CD4-positive, alpha-beta T cell (primary cell): ENCODE data around the gene WDR54. TPM values are rescaled to one million over a fixed set of nuclear protein-coding genes. Genes with fewer than 3 reads are reported as not detected.

Experiments
- ATAC-seq: fragments of 200-7000 bp; cut with Tn5 transposase; one replicate; pipeline ENCODE4 v1.10.0; 2022; ENCODE audit warnings: mild to moderate bottlenecking; ENCODE audit not compliant: poor library complexity
- CTCF ChIA-PET: fragments of 350-600 bp; sonication (Branson Sonifier 250); formaldehyde crosslinking; loops from one replicate; lab custom pipeline; 2021; ENCODE audit warnings: antibody characterized with exemption, inconsistent platforms; lab: Charles Lee
- POLR2A ChIA-PET: fragments of 350-600 bp; sonication (Branson Sonifier 250); formaldehyde crosslinking; loops from one replicate; lab custom pipeline; 2021; ENCODE audit warnings: antibody characterized with exemption, inconsistent platforms; lab: Charles Lee
- DNase-seq, 14 experiments: peaks; one replicate each; pipeline ENCODE4 v3.0.0-alpha.2; 2013 to 2020; ENCODE audit warnings: mixed read lengths in 2 of 14
- H3K27ac ChIP-seq, 2 donors: one replicate each; pipeline versions ENCODE4 v1.5.1 to v1.7.0; 2013; ENCODE audit warnings: low read length in 2 of 2, low read depth in 1 of 2, mild to moderate bottlenecking in 1 of 2
- H3K27me3 ChIP-seq, 2 experiments: 1 replicate in 1 of 2; 2 replicates in 1 of 2; pipeline versions ENCODE4 v1.6.1 to v1.7.0; 2013; ENCODE audit warnings: low read length in 2 of 2, control low read depth in 1 of 2, mild to moderate bottlenecking in 1 of 2, moderate library complexity in 1 of 2; ENCODE audit not compliant: insufficient read depth in 2 of 2, control insufficient read depth in 1 of 2
- H3K36me3 ChIP-seq: one replicate; pipeline ENCODE4 v1.6.1; 2013; ENCODE audit warnings: low read length, control low read depth; ENCODE audit not compliant: insufficient read depth
- H3K4me1 ChIP-seq: one replicate; pipeline ENCODE4 v1.6.1; 2013; ENCODE audit warnings: low read length, control low read depth; ENCODE audit not compliant: insufficient read depth
- H3K4me3 ChIP-seq: one replicate; pipeline ENCODE4 v1.5.1; 2013; ENCODE audit warnings: mild to moderate bottlenecking, low read length, moderate library complexity
- H3K9me3 ChIP-seq, 2 experiments: 1 replicate in 1 of 2; 2 replicates in 1 of 2; pipeline versions ENCODE4 v1.6.1 to v1.7.0; 2013; ENCODE audit warnings: low read length in 2 of 2, mild to moderate bottlenecking in 2 of 2, control low read depth in 1 of 2, moderate library complexity in 1 of 2; ENCODE audit not compliant: control insufficient read depth in 1 of 2, insufficient read depth in 1 of 2
- H3K27ac Mint-ChIP-seq: one replicate; pipeline ENCODE4 v1.8.0; 2020; ENCODE audit warnings: mixed read lengths
- H3K27me3 Mint-ChIP-seq: one replicate; pipeline ENCODE4 v1.8.0; 2021; ENCODE audit warnings: mixed read lengths
- H3K36me3 Mint-ChIP-seq: one replicate; pipeline ENCODE4 v1.8.0; 2021; ENCODE audit warnings: low read depth, mixed read lengths
- H3K4me1 Mint-ChIP-seq: one replicate; pipeline ENCODE4 v1.8.0; 2021; ENCODE audit warnings: low read depth, mixed read lengths
- H3K4me3 Mint-ChIP-seq: one replicate; pipeline ENCODE4 v1.8.0; 2020; ENCODE audit warnings: mild to moderate bottlenecking, mixed read lengths
- H3K9me3 Mint-ChIP-seq: one replicate; pipeline ENCODE4 v1.8.0; 2020; ENCODE audit warnings: mixed read lengths
- intact Hi-C, 2 experiments: fragments of 100-400 bp; cut with DNase I in 1 of 2; cut with micrococcal nuclease in 1 of 2; formaldehyde crosslinking; loops; one replicate each; pipeline versions ENCODE4 v1.15.1 to v1.9.0; 2023 to 2025; cut with DNase I, micrococcal nuclease
- total RNA-seq, 174 experiments: library from RNA in 2 of 174; stranded (reverse) in 2 of 174; gene quantifications; one replicate each; pipeline ENCODE4 v1.2.3 and lab custom pipeline; 2021 to 2026
- TF ChIP-seq, protein P1 (sequence below): fragments of 200-600 bp; IDR thresholded peaks from one replicate; pipeline ENCODE4 v1.8.0; 2022; ENCODE audit warnings: antibody characterized with exemption, mild to moderate bottlenecking

Gene WDR54
- total RNA-seq, 2 experiments from 2014 or later, result 21.7 to 25.1 TPM

- no peaks in the 10 kb centered on the region for H3K4me1 Mint-ChIP-seq
- DNase-seq (no peak), ATAC-seq (no peak)
- H3K4me1 ChIP-seq, result no peaks in the 10 kb centered on the region
- ChIA-PET POLR2A (interaction anchor here (0.8 to 1.3 kb wide), 2 partner anchors 30 to 53 kb away, joined by 3 read pairs; partner anchors contain the start of gene WBP1), CTCF (no interaction called here)
- H3K27ac ChIP-seq, result no peak overlapping the region
- peaks cover 11% of the 10 kb centered on the region for H3K36me3 ChIP-seq
- no peak overlapping the region for H3K4me3 ChIP-seq
- no peaks in the 10 kb centered on the region for H3K27me3 Mint-ChIP-seq
- H3K4me3 Mint-ChIP-seq, result no peak overlapping the region
- H3K9me3 ChIP-seq, result no peaks in the 10 kb centered on the region
- H3K36me3 Mint-ChIP-seq, result peaks cover 11% of the 10 kb centered on the region
- H3K27ac Mint-ChIP-seq, result no peak overlapping the region
- no peaks in the 10 kb centered on the region for H3K27me3 ChIP-seq
- intact Hi-C loops, result no loop called here
- TF ChIP-seq, protein P1, sequence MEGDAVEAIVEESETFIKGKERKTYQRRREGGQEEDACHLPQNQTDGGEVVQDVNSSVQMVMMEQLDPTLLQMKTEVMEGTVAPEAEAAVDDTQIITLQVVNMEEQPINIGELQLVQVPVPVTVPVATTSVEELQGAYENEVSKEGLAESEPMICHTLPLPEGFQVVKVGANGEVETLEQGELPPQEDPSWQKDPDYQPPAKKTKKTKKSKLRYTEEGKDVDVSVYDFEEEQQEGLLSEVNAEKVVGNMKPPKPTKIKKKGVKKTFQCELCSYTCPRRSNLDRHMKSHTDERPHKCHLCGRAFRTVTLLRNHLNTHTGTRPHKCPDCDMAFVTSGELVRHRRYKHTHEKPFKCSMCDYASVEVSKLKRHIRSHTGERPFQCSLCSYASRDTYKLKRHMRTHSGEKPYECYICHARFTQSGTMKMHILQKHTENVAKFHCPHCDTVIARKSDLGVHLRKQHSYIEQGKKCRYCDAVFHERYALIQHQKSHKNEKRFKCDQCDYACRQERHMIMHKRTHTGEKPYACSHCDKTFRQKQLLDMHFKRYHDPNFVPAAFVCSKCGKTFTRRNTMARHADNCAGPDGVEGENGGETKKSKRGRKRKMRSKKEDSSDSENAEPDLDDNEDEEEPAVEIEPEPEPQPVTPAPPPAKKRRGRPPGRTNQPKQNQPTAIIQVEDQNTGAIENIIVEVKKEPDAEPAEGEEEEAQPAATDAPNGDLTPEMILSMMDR, result no peak
- H3K9me3 Mint-ChIP-seq, result no peaks in the 10 kb centered on the region
Measured at GRCh38 chr2:74428675-74429074, 7.1 kb downstream of the WDR54 start.

GRCh38 chr2:74429487-74430451, 8.2 kb downstream of the WDR54 start:
- H3K27me3 ChIP-seq, result no peaks in the 10 kb centered on the region
- no peak overlapping the region for H3K27ac ChIP-seq
- no peaks in the 10 kb centered on the region for H3K9me3 ChIP-seq
- Mint-ChIP-seq H3K4me1 (no peaks in the 10 kb centered on the region), H3K27me3 (no peaks in the 10 kb centered on the region), H3K4me3 (no peak overlapping the region), H3K36me3 (peaks cover 11% of the 10 kb centered on the region), H3K9me3 (no peaks in the 10 kb centered on the region), H3K27ac (no peak overlapping the region)
- TF ChIP-seq, protein P1, result no peak
- no peak overlapping the region for H3K4me3 ChIP-seq
- no peak for DNase-seq
- ATAC-seq, result no peak
- peaks cover 9% of the 10 kb centered on the region for H3K36me3 ChIP-seq
- H3K4me1 ChIP-seq, result no peaks in the 10 kb centered on the region
- intact Hi-C loops, result no loop called here
- ChIA-PET POLR2A (interaction anchor here (1.3 kb wide), 1 partner anchor 28 kb away, joined by 3 read pairs; the partner anchor contains the start of gene WBP1), CTCF (interaction anchor here (1.2 kb wide), 1 partner anchor 10 kb away, joined by 3 read pairs; no protein-coding TSS in a partner anchor)

DNA sequence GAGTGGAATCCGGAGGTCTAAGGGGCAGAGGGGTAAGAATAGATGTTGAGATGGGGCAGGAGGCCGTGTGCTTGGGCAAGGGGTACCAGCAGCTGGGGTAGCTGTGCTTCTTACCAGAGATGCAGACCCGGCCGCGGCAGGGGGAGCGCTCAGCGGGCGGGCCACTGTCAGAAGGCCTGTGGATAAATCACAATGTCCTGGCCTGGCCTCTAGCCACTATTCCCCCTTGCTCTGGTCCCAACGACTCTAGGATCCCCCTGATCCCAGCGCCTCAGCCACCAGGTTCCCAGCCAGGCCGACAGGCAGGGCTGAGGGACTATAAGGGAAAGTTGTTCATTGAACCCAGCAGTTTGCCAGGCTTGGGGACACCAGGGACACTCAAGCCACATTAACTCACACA, 9.0 kb downstream of the WDR54 start:
- Histone ChIP-seq H3K4me3 (no peak overlapping the region), H3K9me3 (no peaks in the 10 kb centered on the region), H3K4me1 (no peaks in the 10 kb centered on the region), H3K27ac (no peak overlapping the region), H3K27me3 (no peaks in the 10 kb centered on the region), H3K36me3 (peaks cover 3% of the 10 kb centered on the region)
- Mint-ChIP-seq H3K9me3 (no peaks in the 10 kb centered on the region), H3K4me1 (no peaks in the 10 kb centered on the region), H3K4me3 (no peak overlapping the region), H3K27ac (no peak overlapping the region), H3K27me3 (no peaks in the 10 kb centered on the region), H3K36me3 (peaks cover 8% of the 10 kb centered on the region)
- intact Hi-C loops, result no loop called here
- no peak for DNase-seq
- CTCF ChIA-PET, result interaction anchor here (1.2 to 1.7 kb wide), 2 partner anchors 9 to 39 kb away, joined by 3 to 6 read pairs; no protein-coding TSS in a partner anchor
- POLR2A ChIA-PET, result interaction anchor here (1.3 kb wide), 1 partner anchor 10 kb away, joined by 3 read pairs; no protein-coding TSS in a partner anchor
- no peak for ATAC-seq
- TF ChIP-seq, protein P1, result no peak
